ENCODE measurements around the gene PFAS. TPM values are rescaled to one million over a fixed set of nuclear protein-coding genes. Genes with fewer than 3 reads are reported as not detected.
A peak's percentile ranks its signal among the peaks of the same experiment; 100 is the strongest.

PFAS gene
- total and polyA plus RNA-seq, 2 of the 8 experiments (the other 6 are each of a cell fraction or from before 2014, with no cell fraction given): 88.4 to 248 TPM

GRCh38 chr17:8290043-8290442 is 41.0 kb downstream of the PFAS start:
- H3K27ac ChIP-seq (ENCODE audit: low read depth, low read length): no peak overlapping the region
- H3K79me1 ChIP-seq (ENCODE audit: low read depth, low read length): no peaks in the 10 kb centered on the region
- H3K23me2 ChIP-seq (ENCODE audit: low read depth, low read length): peaks cover 9% of the 10 kb centered on the region; the same call in 1 of the 2 replicates
- no peak overlapping the region for H3K23ac ChIP-seq (ENCODE audit: insufficient read length)
- H4K8ac ChIP-seq (ENCODE audit: extremely low read depth, insufficient read depth, low read length): no peak overlapping the region
- H3K9ac ChIP-seq (replicated peaks in 1 of 4; ENCODE audit: extremely low read depth in 1 of 4, low read depth in 3 of 4, low read length in 3 of 4): peak overlapping the region in 1 of 4 experiments; percentile 11; a peak in 2 of 7 replicates
- peaks cover 0 to 1% of the 10 kb centered on the region in 2 experiments for H4K20me1 ChIP-seq (replicated peaks in 1 of 2; ENCODE audit: control insufficient read depth in 1 of 2, insufficient read depth in 2 of 2, low read length in 2 of 2)
- H2BK12ac ChIP-seq (ENCODE audit: low read depth, low read length): no peak overlapping the region
- FAIRE-seq (no peak), DNase-seq (ENCODE audit: low read depth in 1 of 2, low spot score in 2 of 2) (no peak)
- H3K56ac ChIP-seq (replicated peaks; ENCODE audit: insufficient read length, low read depth, low read length): no peak overlapping the region
- H3K4me1 ChIP-seq (replicated peaks in 1 of 4; ENCODE audit: control insufficient read depth in 3 of 4, insufficient read depth in 4 of 4, low read length in 3 of 4): peaks cover 0 to 13% (median 11%) of the 10 kb centered on the region in 4 experiments; a peak in 6 of 7 replicates
- no peak overlapping the region for H4K91ac ChIP-seq (replicated peaks; ENCODE audit: insufficient read length, low read length)
- 0 out of 7 replicates have a peak, but pooled peaks cover 0 to 2% (median 0%) of the 10 kb centered on the region in 4 experiments for H3K27me3 ChIP-seq (replicated peaks in 1 of 4; ENCODE audit: control insufficient read depth in 3 of 4, extremely low read depth in 1 of 4, insufficient read depth in 3 of 4, low read length in 3 of 4)
- ChIA-PET CTCF (ENCODE audit: partially characterized antibody) (no interaction called here), POLR2A (ENCODE audit: partially characterized antibody) (interaction anchor here (2.1 to 66.3 kb wide), 3 partner anchors 15 to 92 kb away, joined by 6 to 1521 read pairs (median 115); partner anchors contain the start of genes CTC1 and PFAS)
- H3K9me3 ChIP-seq (ENCODE audit: insufficient read depth in 2 of 2, low read depth in 1 of 2, low read length in 1 of 2): no peaks in the 10 kb centered on the region
- no peak overlapping the region for H2AK5ac ChIP-seq (ENCODE audit: low read depth, low read length)
- no peak overlapping the region for H3K18ac ChIP-seq (ENCODE audit: extremely low read depth, low read length)
- no peak overlapping the region for H3K14ac ChIP-seq (ENCODE audit: insufficient read length)
- H4K5ac ChIP-seq (ENCODE audit: insufficient read length, low read depth, low read length): no peak overlapping the region
- no peak overlapping the region for H3K4ac ChIP-seq (replicated peaks; ENCODE audit: insufficient read length, low read depth, low read length)
- H3K79me2 ChIP-seq (ENCODE audit: control insufficient read depth in 1 of 2, insufficient read depth in 2 of 2, low read length in 2 of 2): no peaks in the 10 kb centered on the region
- WGBS, 2 experiments (ENCODE audit: extremely low coverage in 1 of 2, insufficient coverage in 1 of 2, insufficient read length in 1 of 2, insufficient replicate concordance in 2 of 2, low coverage in 1 of 2, low lambda C conversion rate in 2 of 2, missing lambda C conversion rate in 1 of 2): 58% methylated on average over 3 of the region's 3 CpGs; no CpG with 5 or more reads in 1 of the 2 experiments
- no peak overlapping the region for H2BK120ac ChIP-seq (replicated peaks; ENCODE audit: low read depth, low read length)
- H2BK5ac ChIP-seq (ENCODE audit: low read depth, low read length): no peak overlapping the region
- H2AFZ ChIP-seq (ENCODE audit: low read length): no peak overlapping the region
- H2BK15ac ChIP-seq (ENCODE audit: low read length): no peak overlapping the region
- H3K4me2 ChIP-seq (ENCODE audit: insufficient read depth in 1 of 2, low read depth in 2 of 2, low read length in 2 of 2): no peak overlapping the region; a peak in 1 of 4 replicates
- no peak overlapping the region for H2BK20ac ChIP-seq (ENCODE audit: low read length)
- H3K4me3 ChIP-seq (ENCODE audit: extremely low read depth in 1 of 4, insufficient read depth in 2 of 4, low read depth in 3 of 4, low read length in 4 of 4): no peak overlapping the region
- no peaks in the 10 kb centered on the region for H3K36me3 ChIP-seq (ENCODE audit: control insufficient read depth in 2 of 4, insufficient read depth in 4 of 4, low read length in 3 of 4)
- TF ChIP-seq POLR2A (IDR thresholded peaks at IDR 0.05; ENCODE audit: control extremely low read depth in 1 of 2, low read depth in 2 of 2, low read length in 2 of 2) (no peak), RAD21 (IDR thresholded peaks at IDR 0.05 in 1 of 2, conservative IDR thresholded peaks at IDR 0.05 in 1 of 2; ENCODE audit: low read depth in 2 of 2, low read length in 2 of 2) (no peak), FOSL1 (IDR thresholded peaks at IDR 0.05; ENCODE audit: insufficient read depth, low read depth, low read length) (no peak), CTBP2 (IDR thresholded peaks at IDR 0.05; ENCODE audit: borderline replicate concordance, insufficient read depth, insufficient read length, low read length) (no peak)
